ENCODE measurements around the gene DNAJC18. TPM values are rescaled to one million over a fixed set of nuclear protein-coding genes. Genes with fewer than 3 reads are reported as not detected.
"Not testable (repeated sequence)": the region's sequence is repeated elsewhere in the genome, so short reads cannot be mapped to it uniquely, and the experiment has no call there.

Gene DNAJC18
- total RNA-seq (10 to 100 TPM; 10.0 to 13.2 TPM), polyA plus RNA-seq (ENCODE audit: insufficient read length in 6 of 6) (10 to 100 TPM; 27.2 to 40.2 (median 30.1) TPM)
- long read RNA-seq, donor 1, full-length matches to known transcripts: 9 of 9 reads
- long read RNA-seq, donor 1, partial matches to known transcripts: 0 of 9 reads
- long read RNA-seq, donor 1, other reads (novel, unspliced or antisense): 0 of 9 reads
- long read RNA-seq, donor 2, full-length matches to known transcripts: 9 of 9 reads
- long read RNA-seq, donor 2, partial matches to known transcripts: 0 of 9 reads
- long read RNA-seq, donor 2, other reads (novel, unspliced or antisense): 0 of 9 reads
- long read RNA-seq, donor 3, full-length matches to known transcripts: 5 of 5 reads
- long read RNA-seq, donor 3, partial matches to known transcripts: 0 of 5 reads
- long read RNA-seq, donor 3, other reads (novel, unspliced or antisense): 0 of 5 reads
- long read RNA-seq, donor 4, full-length matches to known transcripts: 3 of 5 reads
- long read RNA-seq, donor 4, partial matches to known transcripts: 0 of 5 reads
- long read RNA-seq, donor 4, other reads (novel, unspliced or antisense): 2 of 5 reads
- long read RNA-seq, donor 5, full-length matches to known transcripts: 7 of 7 reads
- long read RNA-seq, donor 5, partial matches to known transcripts: 0 of 7 reads
- long read RNA-seq, donor 5, other reads (novel, unspliced or antisense): 0 of 7 reads
- long read RNA-seq, donor 6, full-length matches to known transcripts: 10 of 10 reads
- long read RNA-seq, donor 6, partial matches to known transcripts: 0 of 10 reads
- long read RNA-seq, donor 6, other reads (novel, unspliced or antisense): 0 of 10 reads
- long read RNA-seq, donor 7, full-length matches to known transcripts: 6 of 6 reads
- long read RNA-seq, donor 7, partial matches to known transcripts: 0 of 6 reads
- long read RNA-seq, donor 7, other reads (novel, unspliced or antisense): 0 of 6 reads
- long read RNA-seq, donor 8, full-length matches to known transcripts: 8 of 458 reads
- long read RNA-seq, donor 8, partial matches to known transcripts: 185 of 458 reads
- long read RNA-seq, donor 8, other reads (novel, unspliced or antisense): 265 of 458 reads
- long read RNA-seq, donor 9: 0 reads
- long read RNA-seq, donor 10, full-length matches to known transcripts: 4 of 5 reads
- long read RNA-seq, donor 10, partial matches to known transcripts: 0 of 5 reads
- long read RNA-seq, donor 10, other reads (novel, unspliced or antisense): 1 of 5 reads
- long read RNA-seq, donor 11, full-length matches to known transcripts: 20 of 20 reads
- long read RNA-seq, donor 11, partial matches to known transcripts: 0 of 20 reads
- long read RNA-seq, donor 11, other reads (novel, unspliced or antisense): 0 of 20 reads
- long read RNA-seq, donor 12, full-length matches to known transcripts: 9 of 406 reads
- long read RNA-seq, donor 12, partial matches to known transcripts: 171 of 406 reads
- long read RNA-seq, donor 12, other reads (novel, unspliced or antisense): 226 of 406 reads

DNA sequence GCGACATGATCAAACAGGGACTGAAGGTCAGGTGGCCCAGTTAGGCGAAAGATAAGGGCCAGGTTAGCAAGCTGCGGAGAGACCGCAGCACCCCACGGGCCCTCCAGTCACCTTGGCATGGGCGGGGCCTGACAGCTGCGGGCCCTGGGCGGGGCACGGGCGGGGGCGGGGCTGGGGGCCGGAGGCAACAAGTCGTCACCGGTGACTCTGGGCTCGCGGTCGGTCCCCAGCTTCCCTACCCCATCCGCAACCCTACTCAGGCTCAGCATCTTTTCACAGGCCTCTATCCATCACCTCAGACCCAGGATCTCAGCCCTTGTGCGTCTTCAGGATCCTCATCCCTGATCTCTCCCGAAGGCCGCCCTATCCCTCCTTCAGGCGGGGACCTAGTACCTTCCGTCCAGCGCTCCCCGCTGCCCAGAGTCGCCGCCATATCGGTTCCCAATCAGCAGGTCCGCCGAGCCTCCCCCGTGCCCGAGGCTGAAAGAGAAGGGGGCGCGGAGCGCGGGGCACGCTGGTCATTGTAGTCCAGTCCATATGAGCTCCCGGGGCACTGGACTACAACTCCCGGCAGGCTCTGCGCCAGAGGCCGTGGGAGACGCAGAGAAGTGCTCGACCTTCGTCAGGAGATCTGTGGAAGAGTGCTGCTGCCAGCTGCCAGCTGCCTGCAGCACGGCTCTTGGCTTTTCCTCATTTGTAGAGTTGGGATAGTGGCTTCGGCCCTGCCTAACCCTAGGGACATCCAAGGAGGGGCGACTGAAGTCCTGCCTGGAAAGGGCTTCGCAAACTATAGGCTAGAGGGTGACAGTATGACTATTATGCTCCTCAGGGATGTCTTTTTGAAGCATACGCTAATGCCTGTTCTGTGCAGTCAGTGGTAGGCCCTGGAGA is at the start of gene DNAJC18:
TSS of gene DNAJC18 (minus strand) at position 513 of the 891 bp plus-strand sequence. CDS start at position 433, 80 bp downstream.
- TF ChIP-seq, protein P1, sequence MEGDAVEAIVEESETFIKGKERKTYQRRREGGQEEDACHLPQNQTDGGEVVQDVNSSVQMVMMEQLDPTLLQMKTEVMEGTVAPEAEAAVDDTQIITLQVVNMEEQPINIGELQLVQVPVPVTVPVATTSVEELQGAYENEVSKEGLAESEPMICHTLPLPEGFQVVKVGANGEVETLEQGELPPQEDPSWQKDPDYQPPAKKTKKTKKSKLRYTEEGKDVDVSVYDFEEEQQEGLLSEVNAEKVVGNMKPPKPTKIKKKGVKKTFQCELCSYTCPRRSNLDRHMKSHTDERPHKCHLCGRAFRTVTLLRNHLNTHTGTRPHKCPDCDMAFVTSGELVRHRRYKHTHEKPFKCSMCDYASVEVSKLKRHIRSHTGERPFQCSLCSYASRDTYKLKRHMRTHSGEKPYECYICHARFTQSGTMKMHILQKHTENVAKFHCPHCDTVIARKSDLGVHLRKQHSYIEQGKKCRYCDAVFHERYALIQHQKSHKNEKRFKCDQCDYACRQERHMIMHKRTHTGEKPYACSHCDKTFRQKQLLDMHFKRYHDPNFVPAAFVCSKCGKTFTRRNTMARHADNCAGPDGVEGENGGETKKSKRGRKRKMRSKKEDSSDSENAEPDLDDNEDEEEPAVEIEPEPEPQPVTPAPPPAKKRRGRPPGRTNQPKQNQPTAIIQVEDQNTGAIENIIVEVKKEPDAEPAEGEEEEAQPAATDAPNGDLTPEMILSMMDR (IDR thresholded peaks at IDR 0.05): no peak
- no peaks in the 10 kb centered on the region for H3K36me3 ChIP-seq
- intact Hi-C loops (cut with DNase I): no loop called here
- H3K27ac ChIP-seq: peak within 1 kb of the TSS; percentile 95 to 96
- peaks cover 5 to 21% of the 10 kb centered on the region in 2 donors for H3K4me1 ChIP-seq
- DNase-seq (peak; percentile 87 to 98 (median 94)), ATAC-seq (peak; percentile 100)
- H3K4me3 ChIP-seq: peak within 1 kb of the TSS; percentile 71 to 83
- no peaks in the 10 kb centered on the region for H3K9me3 ChIP-seq
- no peaks in the 10 kb centered on the region for H3K27me3 ChIP-seq

DNA sequence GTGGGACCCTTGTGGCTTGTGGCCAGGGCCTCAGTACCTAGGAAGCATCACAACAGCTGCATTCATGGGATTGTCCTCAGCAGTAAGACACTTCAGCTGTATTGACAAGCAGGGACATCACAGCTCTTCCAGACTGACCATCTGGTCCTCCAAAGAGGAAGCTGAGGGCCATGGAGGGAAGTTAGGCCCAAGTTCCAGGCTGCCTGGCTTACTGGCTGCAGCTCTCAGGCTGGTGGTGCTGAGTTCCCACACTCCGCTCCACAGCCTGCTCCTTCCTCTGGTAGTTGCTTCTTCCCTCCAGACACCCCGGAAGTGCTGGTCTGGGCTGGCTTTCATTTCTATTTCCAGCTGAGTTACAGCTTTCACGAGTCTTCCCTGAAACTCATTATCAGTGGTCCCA is 48.9 kb upstream of the DNAJC18 start:
- H3K4me1 ChIP-seq: peaks cover 7 to 32% of the 10 kb centered on the region in 2 donors
- intact Hi-C loops (cut with DNase I): no loop called here
- H3K27ac ChIP-seq: peak overlapping the region in 1 of 2 donors; percentile 72
- H3K4me3 ChIP-seq: no peak overlapping the region
- DNase-seq (peak in 1 of 4 donors; percentile 77), ATAC-seq (peak; percentile 80)
- H3K27me3 ChIP-seq: no peaks in the 10 kb centered on the region
- H3K9me3 ChIP-seq: no peaks in the 10 kb centered on the region
- H3K36me3 ChIP-seq: no peaks in the 10 kb centered on the region
- TF ChIP-seq, protein P1 (IDR thresholded peaks at IDR 0.05): no peak

DNA sequence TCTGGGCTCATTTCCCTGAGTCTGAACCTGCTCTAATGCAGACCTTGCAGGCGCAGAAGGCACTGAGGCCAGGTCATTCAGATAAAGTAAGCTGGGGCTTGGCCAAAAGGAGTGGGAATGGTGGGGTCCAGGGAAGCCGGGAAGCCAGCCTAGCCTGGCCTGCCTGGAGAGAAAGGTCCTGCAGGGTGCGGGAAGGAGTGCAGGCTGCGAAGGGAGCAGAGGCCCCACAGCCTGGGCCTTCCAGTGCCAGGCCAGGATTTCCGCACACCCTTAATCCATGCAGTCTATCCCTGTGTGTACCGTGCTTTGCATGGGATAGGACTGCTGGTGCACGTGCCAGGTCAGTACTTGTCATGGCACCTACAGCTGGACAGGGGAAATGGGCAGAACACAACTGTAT is 46.9 kb upstream of the DNAJC18 start:
- H3K27ac ChIP-seq: no peak overlapping the region
- no peak for DNase-seq
- H3K27me3 ChIP-seq: no peaks in the 10 kb centered on the region
- TF ChIP-seq, protein P1 (IDR thresholded peaks at IDR 0.05): no peak
- intact Hi-C loops (cut with DNase I): no loop called here
- H3K36me3 ChIP-seq: no peaks in the 10 kb centered on the region
- peaks cover 0 to 40% of the 10 kb centered on the region in 2 donors for H3K4me1 ChIP-seq
- ATAC-seq: no peak
- H3K4me3 ChIP-seq: no peak overlapping the region
- H3K9me3 ChIP-seq: no peaks in the 10 kb centered on the region

DNA sequence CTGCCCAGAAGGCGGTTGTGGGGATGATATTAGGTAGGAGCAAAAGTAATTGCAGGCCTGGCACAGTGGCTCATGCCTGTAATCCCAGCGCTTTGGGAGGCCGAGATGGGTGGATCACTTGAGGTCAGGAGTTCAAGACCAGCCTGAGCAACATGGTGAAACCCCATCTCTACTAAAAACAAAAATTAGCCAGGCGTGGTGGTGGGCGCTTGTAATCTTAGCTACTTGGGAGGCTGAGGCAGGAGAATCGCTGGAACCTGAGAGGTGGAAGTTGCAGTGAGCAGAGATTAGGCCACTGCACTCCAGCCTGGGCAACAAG is 43.5 kb upstream of the DNAJC18 start:
- intact Hi-C loops (cut with DNase I); ATAC-seq; DNase-seq; H3K9me3 ChIP-seq; H3K27me3 ChIP-seq: not testable (repeated sequence)
- Histone ChIP-seq H3K27ac (peak overlapping the region; percentile 96), H3K4me1 (peaks cover 11 to 65% of the 10 kb centered on the region in 2 donors), H3K36me3 (peaks cover 0 to 12% of the 10 kb centered on the region in 2 donors), H3K4me3 (peak overlapping the region in 1 of 2 donors; percentile 60)
